Hematopoietic multipotent progenitor cell treated with erythropoietin and hydrocortisone succinate and interleukin-3 and kit ligand, for 8 days (in vitro differentiated cells): ENCODE data around the gene ZNF710.
"Not testable (repeated sequence)": the region's sequence is repeated elsewhere in the genome, so short reads cannot be mapped to it uniquely, and the experiment has no call there.

Source experiments
- DNase-seq: peaks from one replicate; pipeline ENCODE4 v3.0.0-alpha.2; 2015

Gene ZNF710

DNA sequence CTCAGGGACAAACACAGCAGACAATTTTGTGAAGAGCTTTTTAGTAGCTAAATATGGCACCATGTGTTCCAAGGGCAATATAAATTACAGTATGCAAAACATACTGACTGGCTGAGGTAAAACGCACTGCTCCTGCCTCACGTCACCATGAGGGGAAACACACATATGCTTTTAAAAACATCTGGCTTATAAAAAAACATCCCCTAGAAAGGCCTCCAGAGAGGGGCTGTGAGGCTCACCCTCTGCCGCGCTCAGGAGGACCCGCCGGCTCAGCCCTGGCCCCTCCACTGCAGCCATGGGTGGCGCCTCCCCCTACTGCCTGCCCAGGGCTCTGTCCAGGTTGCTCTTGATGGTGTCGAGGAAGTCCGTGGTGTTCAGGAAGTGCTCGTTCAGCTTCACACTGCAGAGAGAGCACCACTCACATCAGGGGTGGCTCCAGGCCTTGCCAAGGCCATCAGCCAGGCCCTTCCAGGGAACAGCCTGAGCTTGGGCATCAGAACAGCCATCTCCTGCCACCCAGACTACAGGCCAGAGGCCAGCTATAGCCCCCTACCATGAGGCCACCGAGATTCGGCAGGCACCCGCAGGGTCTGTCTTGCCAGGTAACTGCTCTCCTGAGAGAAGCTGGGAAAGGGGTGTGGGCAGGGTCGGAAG is 83.0 kb downstream of the ZNF710 start:
- no peak for DNase-seq

- DNase-seq: no peak
Observed at GRCh38 chr15:90084876-90085423, 83.8 kb downstream of the ZNF710 start.

- DNase-seq: no peak
Observed at GRCh38 chr15:90085565-90085964, 84.4 kb downstream of the ZNF710 start.

DNA sequence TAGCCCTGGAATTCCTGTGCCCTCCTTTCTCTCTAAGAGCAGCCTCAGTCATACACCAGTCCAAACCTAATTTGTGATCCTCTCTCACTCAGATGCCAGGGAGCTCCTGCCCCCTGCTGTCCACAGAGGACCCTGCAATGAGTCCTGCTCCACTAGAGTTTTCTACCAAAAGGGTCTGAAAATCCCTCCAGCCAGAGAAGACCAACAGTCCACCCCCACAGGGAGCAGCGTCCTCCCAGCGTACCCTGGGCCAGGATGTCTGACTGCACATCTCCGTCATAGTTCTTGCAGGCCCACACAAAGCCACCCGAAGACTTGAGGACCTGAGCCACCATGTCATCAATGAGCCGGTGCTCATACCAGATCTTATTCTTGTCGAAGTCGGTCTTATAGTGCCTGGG is 85.7 kb downstream of the ZNF710 start:
- DNase-seq: peak; percentile 74

DNA sequence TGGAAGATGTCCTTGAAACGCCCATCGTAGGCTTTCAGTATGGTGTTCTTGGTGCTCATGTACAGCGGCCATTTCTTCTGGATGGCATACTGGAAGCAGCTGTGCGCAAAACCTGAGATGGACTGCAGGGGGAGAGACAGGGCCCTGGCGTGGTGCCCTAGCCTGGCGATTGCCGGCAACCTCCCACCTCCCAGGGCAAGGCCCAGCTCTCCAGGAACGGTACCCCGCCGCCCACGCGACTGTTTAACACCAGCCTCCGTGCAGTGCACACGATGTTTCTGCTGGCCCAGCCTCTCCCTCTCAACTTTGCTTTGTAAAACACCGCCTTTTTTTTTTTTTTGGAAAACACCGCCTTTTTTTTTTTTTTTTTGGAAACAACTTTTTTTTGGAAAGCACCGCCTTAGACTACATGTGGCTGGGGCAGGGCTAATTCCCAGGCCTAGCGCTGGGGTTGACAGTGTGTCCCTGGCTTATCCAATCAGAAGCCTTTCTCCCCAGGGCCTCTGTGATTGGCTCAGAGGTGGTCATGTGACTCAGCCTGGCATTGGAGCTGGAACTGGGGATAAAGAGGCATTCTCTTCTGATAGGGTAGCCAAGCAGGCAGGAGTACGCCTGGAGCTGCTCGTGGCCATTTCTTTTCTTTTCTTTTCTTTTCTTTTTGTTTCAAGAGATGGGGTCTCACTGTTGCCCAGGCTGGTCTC is 86.5 kb downstream of the ZNF710 start:
- DNase-seq: peak; percentile 71

DNA sequence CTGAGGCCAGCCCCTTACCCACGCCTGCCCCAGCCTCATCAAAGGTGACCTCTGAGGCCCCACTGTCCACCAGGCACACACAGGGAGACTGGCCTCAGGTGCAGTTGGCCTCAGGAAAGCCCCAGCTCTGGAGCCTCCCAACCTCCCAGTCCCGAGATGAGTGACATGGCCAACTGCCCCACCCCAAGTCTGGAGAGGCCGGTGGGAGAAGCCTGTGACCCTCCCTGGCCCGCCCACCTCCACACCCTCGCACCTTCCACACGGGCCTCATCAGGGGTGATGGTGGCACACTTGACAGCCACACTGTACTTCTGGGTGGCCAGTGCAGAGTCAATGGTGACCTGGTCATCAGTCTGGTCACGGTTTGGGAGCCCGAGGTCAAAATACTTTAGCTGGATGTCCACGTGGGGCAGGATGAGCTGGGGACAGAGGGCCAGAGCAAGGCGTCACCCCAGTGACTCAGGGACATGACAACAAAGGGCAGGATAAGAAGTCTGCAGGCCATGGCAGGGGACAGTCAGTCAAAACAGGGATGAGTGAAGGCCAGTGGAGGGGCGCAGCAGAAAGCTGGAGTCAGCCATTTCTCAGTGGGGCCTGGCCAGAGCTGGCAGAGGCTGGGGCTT is 89.2 kb downstream of the ZNF710 start:
- DNase-seq: no peak

DNA sequence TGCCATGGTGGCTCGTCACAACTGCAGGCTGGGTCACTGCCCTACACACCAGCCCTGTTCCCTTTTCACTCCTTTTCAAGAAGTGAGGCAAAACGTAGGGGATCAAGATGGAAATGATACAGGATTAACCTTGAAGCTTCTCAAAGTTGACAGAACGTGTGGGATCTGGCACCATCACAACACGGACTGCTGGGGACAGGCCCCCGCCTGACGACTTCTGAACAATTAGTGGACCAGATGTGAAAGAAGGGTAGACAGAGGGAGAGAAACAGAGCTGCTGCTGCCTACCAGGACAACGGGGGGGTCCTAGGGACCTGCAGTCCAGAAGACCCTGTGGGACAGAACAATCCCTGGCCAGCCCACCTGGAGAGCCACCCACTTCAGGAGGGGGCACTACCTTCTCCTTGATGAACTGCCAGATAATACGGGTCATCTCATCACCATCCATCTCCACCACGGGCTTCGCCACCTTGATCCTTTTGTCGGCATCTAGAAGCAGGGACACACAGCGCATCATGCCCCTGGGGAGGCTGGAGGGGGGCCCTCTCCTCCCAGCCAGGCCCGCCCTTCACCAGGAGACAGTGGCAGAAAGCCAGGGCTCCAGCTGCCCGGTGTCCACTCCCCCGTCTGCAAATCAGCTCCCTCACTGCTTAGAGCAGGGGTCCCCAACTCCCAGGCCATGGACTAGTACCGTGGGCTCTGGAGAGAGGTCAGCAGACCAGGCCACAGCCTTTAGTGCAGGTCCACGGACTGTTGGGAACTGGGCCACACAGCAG is 90.2 kb downstream of the ZNF710 start:
- DNase-seq: no peak

- DNase-seq: no peak
Observed at GRCh38 chr15:90095521-90095959, 94.4 kb downstream of the ZNF710 start.

DNA sequence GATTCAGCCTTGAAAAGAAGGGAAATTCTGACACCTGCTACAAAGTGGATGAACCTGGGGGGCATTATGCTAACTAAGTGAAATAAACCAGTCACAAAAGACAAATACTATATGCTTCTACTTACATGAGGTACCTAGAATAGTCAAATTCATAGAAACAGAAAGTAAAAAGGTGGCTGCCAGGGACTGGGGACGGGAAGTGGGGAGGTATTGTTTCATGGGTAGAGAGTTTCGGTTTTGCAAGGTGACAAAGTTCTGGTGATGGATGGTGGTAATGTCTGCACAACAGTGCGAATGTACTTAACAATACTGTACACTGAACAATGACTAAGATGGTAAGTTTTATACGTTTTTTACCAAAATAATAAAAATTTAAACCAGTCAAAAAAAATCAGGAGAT is 96.4 kb downstream of the ZNF710 start:
- DNase-seq: peak; percentile 23

- DNase-seq: no peak
Observed at GRCh38 chr15:90099072-90099867, 98.1 kb downstream of the ZNF710 start.

- peak; percentile 95 for DNase-seq
Observed at GRCh38 chr15:90099868-90100831, 99.0 kb downstream of the ZNF710 start.

- DNase-seq: peak; percentile 46
Observed at GRCh38 chr15:90101130-90101968, 100.2 kb downstream of the ZNF710 start.

DNA sequence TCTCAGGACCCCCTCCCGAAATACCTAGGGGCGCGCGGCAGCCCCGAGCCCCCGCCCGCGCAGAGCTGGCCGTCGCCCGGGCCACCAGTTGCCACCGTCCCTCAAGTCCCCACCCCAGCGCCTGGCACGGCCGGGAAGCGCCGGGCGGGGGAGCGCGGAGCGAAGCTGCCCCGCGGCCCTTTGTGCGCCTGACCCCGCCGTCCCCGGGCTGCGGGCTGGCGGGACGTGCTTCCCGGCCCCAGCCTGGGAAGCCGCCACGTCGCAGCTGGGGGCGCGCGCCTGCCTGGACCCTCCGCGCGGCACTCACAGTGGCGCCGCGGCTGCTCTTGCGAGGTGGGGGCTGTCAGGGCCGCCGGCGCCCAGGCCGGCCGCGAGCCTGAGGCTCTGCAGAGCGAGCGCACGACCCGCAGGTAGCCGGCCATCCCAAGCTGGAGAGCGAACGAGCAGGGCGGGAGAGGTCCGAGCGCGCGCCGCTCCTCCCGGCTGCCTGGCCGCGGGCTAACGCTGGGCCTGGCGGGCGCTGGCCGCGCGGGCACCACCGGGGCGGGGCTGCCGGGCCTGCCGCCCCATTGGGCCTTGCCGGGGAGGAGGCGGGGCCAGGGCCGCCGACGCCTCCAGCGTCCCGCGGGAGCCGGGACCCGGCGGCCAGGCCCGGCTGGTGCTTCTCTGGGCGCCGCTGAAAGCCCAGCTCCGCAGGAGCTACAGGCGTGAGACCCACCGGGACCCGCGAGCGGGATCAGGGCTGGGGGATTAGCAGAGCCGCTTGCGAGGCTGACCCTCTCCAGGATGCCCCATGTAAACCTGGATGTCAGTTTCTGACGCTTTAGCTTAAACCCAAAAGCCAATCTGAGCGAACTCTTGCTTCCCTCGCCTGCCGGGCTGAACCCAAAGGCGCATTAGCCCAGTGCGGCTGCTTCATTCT is 101.1 kb downstream of the ZNF710 start, which contains the start of gene IDH2:
TSS of gene IDH2 (minus strand) at position 500 of the 922 bp plus-strand sequence. CDS start at position 422, 78 bp downstream.
- peak; percentile 76 for DNase-seq

DNA sequence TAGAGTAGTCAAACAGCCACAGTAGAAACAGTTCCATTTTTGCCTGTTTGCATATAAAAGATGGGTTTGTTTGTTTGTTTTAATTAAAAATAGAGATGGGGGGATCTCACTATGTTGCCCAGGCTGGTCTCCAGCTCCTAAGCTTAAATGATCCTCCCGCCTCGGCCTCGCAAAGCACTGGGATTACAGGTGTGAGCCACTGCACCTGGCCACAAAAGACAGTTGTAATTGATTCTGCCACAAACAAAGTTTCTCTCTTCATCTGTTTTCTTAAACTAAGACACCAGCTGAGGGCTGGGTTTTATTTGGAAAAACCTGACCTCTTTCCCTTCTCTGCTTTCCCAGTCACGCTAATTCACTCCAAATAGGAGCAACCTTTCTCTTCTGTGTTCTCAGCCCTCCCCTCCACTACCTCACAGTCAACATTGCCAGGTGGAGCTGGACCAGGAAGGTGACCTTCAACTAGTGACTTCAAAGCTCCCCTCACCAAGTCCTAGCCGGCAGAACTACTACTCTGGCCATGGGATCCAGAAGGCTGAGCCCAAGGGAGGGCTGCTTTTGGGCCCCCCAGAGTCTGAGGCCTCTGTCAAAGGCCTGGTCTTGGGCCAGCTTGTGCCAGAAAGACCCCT is 102.7 kb downstream of the ZNF710 start:
- no peak for DNase-seq

DNA sequence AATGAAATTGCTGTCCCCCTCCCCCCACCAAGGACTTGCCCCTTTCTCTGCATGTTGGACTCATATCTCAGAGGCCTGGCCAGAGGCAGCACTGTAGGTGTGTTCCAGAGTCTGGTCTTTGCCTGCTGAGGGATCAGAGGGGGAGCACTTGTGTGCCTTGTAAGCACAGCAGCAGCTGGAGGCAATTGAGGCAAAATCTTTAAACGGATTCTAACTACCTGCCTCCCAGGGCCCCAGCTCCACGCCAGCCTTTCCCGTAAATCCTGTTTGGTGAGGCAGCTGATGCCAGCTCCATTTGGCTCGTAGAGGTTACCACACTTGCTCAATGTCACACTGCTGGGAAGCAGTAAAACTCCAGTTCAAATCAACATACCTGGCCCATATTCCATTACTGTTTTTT is 103.4 kb downstream of the ZNF710 start:
- no peak for DNase-seq

DNA sequence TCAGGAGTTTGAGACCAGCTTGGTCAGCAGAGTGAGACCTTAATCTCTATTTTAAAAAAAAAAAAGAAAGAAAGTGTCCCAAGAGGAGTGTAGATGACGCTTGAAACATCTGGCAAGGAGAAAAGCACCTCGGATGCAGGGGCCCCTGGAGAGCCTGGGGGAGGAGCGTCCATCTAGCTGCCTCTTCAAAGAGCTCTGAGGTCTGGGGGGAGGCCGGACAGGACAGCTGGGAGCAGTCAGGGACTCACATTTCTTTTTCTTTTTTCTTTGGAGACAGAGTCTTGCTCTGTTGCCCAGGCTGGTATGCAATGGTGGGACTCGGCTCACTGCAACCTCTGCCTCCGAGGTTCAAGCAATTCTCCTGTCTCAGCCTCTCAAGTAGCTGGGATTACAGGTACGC is 104.4 kb downstream of the ZNF710 start:
- DNase-seq: no peak

DNA sequence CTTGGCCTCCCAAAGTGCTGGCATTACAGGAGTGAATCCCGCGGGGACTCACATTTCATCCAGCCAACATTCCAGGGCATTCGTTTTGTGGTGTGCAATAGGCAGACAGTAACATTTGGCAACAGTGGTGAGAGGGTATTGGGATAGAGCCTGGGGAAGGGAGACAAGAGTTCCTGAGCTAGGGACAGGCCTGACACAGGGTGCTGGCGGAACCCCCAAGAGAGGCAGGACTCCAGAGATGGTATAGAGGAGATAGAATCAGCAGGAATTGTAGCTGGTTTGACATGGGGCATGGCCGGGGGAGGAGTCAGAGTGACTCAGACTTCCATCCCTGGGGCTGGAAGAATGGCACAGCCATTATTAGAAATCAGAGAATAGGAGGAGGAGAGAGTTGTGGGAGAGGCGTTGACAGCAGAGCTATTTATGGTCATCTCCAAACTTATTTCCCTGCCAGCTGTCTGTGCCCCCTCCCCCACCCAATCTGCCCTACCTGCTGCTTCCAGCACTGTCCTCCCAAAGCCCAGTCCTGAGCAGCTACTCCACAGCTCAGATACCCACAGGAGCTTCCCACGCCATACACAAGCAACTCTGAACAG is 105.5 kb downstream of the ZNF710 start:
- no peak for DNase-seq

- DNase-seq: not testable (repeated sequence)
Observed at GRCh38 chr15:90108038-90108437, 106.9 kb downstream of the ZNF710 start.
